RPMI7951 (cell line): ENCODE measurements around the gene ZBTB22. TPM values are rescaled to one million over a fixed set of nuclear protein-coding genes. Genes with fewer than 3 reads are reported as not detected.
A peak's percentile ranks its signal among the peaks of the same experiment; 100 is the strongest.
"Not testable (repeated sequence)": the region's sequence is repeated elsewhere in the genome, so short reads cannot be mapped to it uniquely, and the experiment has no call there.

Experiments used
- DNase-seq: peaks from one replicate; pipeline ENCODE4 v3.0.0-alpha.2; 2012; ENCODE audit warnings: low read depth
- total RNA-seq: library from RNA; depleted of rRNA; stranded (reverse); fragments of >200 nt; shearing (Covaris generic); gene quantifications from 2 replicates; pipeline ENCODE4 v1.2.3, GENCODE V29; 2014; rRNA removed

The ZBTB22 gene
- total RNA-seq, 1 experiment from 2014 or later: 10.7 TPM

DNA sequence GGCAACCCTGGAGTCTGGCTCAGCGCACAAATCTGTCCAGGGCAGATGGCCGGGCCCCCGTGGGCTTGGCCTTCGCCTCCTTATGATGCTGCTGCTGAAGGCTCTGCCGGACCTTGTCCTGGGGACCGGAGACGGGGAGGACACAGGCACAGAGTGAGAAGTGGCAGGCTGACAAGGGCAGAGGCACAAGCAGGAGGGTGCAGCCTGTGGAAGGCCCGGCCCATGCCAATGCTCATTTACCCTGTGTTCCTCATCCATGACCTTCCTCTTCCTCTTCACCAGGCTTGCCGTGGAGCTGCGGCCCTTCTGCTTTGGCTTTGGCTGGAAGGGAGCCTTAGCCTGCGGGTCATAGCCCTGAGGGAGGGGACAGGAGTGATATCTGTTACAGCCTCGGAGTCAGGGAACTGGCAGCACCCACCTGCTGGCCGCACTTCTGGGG, 38.3 kb downstream of the ZBTB22 start:
- DNase-seq: no peak

DNA sequence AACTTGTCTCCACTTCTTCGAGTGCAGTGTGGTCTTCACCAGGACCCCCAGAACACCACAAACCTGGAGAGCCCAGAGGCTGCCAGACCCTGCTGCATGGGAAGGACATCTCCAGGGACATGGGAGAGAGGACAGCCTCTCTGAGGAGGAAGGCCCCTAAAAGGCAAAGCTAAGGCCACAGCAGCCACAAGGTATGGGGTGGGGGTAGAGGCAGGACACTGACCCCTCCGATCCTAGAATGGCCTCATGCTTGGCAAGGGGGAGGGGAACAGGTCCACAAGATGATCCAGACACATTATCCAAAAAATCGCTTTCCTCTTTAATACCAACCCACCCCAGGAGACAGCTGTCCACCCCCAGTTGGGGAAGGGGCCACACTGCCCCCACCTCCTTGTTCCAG, 38.7 kb downstream of the ZBTB22 start:
- no peak for DNase-seq

DNA sequence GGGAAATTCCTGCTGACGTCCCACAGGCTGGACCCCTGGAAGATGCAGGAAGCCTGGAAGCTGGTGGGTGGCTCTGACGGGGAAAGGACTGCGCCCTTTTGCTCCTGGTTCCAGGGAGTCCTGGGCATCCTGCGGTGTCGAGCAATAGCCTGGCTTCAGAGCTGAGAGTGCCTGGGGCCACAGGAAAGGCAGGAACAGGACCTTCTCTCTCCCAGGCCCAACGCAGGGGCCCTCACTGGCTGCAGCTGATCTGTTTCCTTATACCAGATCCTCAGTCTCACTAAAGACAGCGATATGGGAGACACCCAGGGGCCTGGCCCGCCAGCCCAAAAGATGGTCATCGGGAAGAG, 39.2 kb downstream of the ZBTB22 start:
- peak; percentile 15 for DNase-seq

DNA sequence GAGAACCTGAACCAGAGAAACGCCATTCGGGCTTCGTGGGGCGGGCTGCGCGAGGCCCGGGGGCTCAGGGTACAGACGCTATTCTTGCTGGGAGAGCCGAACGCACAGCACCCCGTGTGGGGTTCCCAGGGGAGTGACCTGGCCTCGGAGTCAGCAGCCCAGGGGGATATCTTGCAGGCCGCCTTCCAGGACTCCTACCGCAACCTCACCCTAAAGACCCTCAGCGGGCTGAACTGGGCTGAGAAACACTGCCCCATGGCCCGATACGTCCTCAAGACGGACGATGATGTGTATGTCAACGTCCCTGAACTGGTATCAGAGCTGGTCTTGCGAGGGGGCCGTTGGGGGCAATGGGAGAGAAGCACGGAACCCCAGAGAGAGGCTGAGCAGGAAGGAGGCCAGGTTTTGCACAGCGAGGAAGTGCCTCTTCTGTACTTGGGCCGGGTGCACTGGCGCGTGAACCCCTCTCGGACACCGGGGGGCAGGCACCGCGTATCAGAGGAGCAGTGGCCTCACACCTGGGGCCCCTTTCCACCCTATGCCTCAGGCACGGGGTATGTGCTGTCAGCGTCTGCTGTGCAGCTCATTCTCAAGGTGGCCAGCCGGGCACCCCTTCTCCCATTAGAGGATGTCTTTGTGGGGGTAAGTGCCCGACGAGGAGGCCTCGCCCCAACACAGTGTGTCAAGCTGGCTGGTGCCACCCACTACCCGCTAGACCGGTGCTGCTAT, 39.7 kb downstream of the ZBTB22 start:
- peak; percentile 21 for DNase-seq

DNA sequence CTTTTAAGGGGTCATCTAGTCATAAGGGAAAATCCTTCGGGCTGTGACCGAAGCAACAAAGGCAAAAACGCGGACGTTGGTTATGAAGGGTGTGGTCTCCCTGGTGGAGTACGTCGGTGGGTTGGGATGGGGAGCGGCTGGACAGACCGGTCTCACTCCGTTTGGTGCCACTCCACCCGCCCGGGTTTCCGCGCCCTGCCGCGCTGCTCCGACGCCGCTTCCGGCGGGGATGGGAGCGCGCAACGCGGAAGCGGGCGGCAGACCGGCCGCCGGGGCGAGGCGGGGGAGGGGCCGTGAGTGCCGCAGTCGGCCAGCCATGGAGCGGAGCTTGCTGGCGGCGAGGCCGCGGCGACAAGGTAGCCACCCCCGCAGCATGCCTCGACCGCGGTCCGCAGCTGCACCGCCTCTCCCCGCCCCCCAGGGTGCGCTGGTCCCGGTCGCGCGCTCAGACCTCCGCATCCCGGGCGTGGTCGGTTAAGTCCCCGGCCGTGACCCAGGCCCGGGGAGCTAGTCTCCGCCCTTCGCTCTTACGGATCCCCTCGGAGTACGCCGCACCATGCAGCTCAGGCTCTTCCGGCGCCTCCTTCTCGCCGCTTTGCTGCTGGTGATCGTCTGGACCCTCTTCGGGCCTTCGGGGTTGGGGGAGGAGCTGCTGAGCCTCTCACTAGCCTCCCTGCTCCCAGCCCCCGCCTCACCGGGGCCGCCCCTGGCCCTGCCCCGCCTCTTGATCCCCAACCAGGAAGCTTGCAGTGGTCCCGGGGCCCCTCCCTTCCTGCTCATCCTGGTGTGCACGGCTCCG, 40.5 kb downstream of the ZBTB22 start, which contains the start of gene B3GALT4:
TSS of gene B3GALT4 (plus strand) at position 260 of the 799 bp plus-strand sequence. CDS start at position 557, 297 bp downstream.
- DNase-seq: peak; percentile 67

DNA sequence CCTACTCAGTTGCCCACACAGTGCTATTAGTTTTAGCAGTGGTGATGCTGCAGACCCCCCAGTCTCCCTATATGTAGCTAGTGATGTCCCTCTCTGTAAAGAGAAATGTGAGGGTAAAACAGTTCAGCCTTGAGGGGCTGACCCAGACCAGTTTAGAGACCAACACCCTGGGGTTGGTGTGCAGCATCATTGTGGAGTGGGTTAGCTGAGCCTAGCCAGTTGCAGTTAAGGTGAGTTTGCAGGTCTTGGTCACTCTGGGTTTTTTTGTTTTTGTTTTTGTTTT, 41.0 kb downstream of the ZBTB22 start:
- DNase-seq: no peak

DNA sequence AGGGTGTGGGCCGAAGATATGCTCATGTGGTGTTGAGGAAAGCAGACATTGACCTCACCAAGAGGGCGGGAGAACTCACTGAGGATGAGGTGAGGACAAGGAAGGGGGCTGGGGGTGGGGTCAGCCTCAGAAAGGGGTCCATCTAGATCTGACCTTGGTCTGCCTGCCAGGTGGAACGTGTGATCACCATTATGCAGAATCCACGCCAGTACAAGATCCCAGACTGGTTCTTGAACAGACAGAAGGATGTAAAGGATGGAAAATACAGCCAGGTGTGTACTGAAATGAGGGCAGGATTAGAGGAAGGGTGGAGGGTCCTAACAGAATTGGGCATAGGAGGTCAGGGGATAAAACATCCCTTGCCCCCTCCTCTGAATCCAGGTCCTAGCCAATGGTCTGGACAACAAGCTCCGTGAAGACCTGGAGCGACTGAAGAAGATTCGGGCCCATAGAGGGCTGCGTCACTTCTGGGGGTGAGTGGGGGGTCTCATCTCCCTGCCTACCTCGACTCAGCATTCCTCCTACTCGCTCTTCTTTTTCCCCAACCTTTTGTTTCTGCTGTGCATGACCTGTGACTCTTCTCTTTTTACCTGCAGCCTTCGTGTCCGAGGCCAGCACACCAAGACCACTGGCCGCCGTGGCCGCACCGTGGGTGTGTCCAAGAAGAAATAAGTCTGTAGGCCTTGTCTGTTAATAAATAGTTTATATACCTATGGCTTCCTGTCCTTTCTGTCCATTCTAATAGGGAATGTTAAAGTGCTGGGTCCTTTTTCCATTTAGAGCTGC, 41.6 kb downstream of the ZBTB22 start:
- DNase-seq: not testable (repeated sequence)

DNA sequence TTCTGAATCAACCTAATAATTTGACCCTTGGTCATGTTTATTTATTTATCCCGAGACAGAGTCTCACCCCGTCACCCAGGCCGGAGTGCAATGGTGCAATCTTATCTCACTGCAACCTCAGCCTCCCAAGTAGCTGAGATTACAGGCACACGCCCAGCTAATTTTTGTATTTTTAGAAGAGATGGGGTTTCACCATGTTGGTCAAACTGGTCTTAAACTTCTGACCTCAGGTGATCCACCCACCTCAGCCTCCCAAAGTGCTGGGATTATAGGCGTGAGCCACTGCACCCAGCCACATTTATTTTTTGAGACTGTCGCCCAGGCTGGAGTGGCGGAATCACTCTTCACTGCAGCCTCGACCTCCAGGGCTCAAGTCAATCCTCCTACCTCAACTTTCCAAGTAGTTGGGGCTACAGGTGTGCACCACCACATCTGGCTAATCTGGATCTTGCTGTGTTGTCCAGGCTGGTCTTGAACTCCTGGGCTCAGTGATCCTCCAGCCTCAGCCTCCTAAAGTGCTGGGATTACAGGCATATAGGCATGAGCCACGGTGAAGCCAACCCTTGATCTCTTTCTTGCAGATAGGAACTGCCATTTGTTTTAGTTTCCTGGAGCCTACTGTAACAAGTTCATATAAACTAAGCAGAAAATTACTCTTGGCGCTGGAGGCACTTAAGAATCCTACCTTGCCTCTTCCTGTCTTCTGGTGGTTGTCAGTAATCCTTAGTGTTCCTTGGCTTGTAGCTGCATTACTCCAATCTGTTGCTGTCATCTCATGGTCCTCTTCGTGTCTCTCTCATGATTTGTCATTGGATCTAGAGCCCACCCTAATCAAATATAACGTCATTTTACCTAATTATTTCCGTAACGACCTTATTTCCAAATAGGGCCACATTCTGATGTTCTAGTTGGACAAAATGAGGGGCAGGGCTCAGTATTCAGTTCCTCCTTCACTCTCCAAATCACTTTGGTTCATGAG, 43.3 kb downstream of the ZBTB22 start:
- no peak for DNase-seq

DNA sequence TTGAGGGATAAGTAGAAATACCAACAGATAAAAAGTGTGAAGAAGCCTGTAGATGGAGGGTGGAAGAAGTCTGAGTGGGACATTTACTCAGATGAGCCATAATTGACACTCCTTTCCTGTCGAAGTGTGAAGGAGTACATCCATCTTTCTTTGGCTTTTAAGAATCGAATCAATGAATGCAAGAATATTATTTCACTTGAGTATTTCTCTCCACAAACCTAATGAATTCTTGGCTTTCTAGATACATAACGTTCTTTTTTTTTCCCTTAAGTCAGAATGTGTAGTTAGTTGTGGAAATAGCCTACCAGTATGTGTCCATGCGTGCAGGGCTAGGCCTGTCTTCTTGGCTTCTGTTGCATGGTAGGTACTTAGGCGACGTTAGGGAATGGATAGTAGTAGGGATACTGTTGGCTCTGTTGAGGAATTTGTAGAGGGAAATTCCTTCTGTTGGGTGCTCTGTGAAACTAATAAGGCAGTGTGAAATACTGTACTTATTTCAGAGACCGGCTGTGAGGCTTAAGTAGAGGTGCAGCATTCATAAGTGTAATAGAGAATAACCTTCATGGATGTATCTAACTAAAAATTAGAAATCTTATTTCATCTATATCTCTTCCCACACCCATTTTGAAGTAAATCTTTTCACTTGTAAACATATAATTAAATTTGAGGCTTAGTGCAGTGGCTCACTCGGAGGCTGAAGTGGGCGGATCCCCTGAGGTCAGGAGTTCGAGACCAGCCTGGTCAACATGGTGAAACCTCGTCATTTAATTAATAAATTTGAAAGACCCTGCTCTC, 44.2 kb downstream of the ZBTB22 start:
- DNase-seq: no peak

DNA sequence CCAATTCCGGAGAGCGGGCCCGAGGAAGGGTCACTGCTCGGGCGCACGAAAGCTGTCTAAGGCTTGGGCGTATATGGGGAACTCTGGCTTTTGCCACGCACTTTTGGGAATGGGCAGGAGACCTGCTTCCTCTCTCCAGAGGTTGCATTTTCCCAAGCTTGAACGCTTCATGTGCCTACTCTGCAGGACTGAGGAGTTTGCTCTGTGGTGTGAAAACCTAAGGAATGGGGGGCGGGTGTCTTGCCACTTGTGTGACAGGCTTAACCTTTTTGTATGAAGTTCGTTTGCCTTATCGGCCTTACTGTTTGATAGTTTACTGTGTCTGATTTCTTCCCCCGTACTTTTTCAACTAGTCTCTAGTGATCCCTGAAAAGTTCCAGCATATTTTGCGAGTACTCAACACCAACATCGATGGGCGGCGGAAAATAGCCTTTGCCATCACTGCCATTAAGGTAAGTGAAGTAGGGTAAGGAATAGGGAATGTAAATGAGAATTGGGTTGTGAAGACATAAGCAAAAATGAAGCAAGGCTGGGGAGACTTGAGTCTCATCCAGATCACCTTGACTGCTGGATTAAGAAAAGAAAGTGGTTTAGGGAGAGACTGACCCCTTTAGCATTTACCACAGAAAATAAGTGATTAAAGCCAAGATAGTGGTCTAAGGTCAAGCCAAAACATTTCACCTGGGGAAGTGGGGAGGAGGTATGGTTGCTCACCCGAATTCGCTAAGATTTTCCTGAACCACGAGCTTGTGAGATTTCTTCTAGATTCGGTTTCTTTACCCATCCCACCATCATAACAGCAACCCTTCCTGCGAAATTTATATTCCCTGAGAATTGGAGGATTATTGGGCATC, 45.0 kb downstream of the ZBTB22 start:
- no peak for DNase-seq

DNA sequence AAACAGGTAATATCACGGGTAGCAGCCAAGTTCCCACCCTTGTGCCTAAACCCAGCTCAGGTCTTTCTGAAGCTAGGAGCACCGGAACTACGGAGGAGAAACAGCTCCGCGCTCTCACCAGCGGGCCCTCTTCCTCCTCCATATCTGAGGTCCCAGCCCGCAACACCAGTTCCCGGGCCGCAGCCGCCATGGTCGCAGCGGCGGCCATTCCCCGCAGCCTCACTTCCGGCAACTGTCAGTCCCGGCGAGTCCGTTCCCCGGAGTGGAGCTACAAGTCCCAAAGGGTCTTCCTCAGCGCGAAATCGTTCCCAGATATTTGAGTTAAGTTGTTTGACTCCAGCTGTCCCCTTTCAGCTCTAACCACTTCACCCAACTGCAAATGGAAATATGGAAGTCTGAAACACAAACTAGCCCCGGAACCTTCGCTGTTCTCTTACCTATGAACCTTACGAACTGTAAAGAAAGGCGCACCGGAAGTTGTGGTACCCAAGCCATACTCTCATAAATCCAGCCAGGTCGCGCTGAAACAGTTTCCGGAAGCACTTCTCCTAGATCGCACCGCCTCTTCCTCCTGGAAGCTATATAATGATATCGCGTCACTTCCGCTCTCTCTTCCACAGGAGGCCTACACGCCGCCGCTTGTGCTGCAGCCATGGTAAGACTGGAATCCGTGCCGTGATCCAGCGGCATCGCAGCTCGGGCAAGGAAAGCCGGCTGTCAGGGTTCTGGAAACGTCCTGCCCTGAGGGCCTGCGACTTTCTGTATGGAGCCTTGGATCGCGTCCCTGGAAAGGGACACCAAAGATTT, 45.9 kb downstream of the ZBTB22 start, which contains the start of the genes RPS18 and VPS52:
TSS of gene RPS18 (plus strand) at position 608 of the 807 bp plus-strand sequence. CDS start at position 653, 45 bp downstream.
TSS of gene VPS52 (minus strand) at position 409 of the 807 bp plus-strand sequence. CDS start at position 208, 201 bp downstream.
- DNase-seq: peak; percentile 99

DNA sequence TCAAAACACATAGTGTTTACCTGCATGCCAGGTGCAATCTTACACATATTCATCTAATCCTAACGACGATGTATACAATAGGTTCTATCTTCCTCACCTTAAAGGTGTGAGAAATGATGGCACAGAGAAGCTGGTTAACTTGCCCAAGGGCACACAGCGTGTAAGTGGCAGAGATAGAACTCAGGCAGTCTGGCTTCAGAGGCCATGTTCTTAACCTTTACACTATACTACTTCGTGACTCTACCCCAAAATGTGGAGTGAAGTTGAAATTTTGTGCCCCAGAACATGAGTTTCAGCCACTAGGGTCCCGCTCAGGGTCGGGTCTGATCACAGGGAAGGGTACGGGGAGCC, 46.5 kb downstream of the ZBTB22 start:
- DNase-seq: no peak

Other genes with a start within 250 kb of the ZBTB22 start
- 4.4 and 10.0 TPM in 2 replicates for gene HLA-DPA1, start 244.1 kb downstream of the ZBTB22 start, total RNA-seq
- 29.6 and 35.4 TPM in 2 replicates for gene HLA-DPB1, start 241.8 kb downstream of the ZBTB22 start, total RNA-seq
- gene COL11A2, start 125.3 kb downstream of the ZBTB22 start, total RNA-seq: 0.12 TPM in 1 of 2 replicates, not detected in the other
- 14.4 and 15.4 TPM in 2 replicates for gene RXRB, start 117.1 kb downstream of the ZBTB22 start, total RNA-seq
- 58.0 and 77.2 TPM in 2 replicates for gene SLC39A7, start 116.9 kb downstream of the ZBTB22 start, total RNA-seq
- gene HSD17B8, start 113.1 kb downstream of the ZBTB22 start, total RNA-seq: 3.2 and 3.4 TPM in 2 replicates
- 26.6 and 30.0 TPM in 2 replicates for gene RING1, start 109.2 kb downstream of the ZBTB22 start, total RNA-seq
- 30.7 and 43.1 TPM in 2 replicates for gene VPS52, start 45.9 kb downstream of the ZBTB22 start, total RNA-seq
- 3,254 and 3,442 TPM in 2 replicates for gene RPS18, start 45.7 kb downstream of the ZBTB22 start, total RNA-seq
- gene B3GALT4, start 40.6 kb downstream of the ZBTB22 start, total RNA-seq: 2.0 TPM in 2 replicates
- 106 and 109 TPM in 2 replicates for gene WDR46, start 28.5 kb downstream of the ZBTB22 start, total RNA-seq
- gene PFDN6, start 28.1 kb downstream of the ZBTB22 start, total RNA-seq: 76.7 and 134 TPM in 2 replicates
- gene RGL2, start 18.8 kb downstream of the ZBTB22 start, total RNA-seq: 24.3 and 27.5 TPM in 2 replicates
- gene TAPBP, start 3.7 kb downstream of the ZBTB22 start, total RNA-seq: 77.1 and 79.9 TPM in 2 replicates
- gene DAXX, start 5.2 kb upstream of the ZBTB22 start, total RNA-seq: 51.8 and 54.8 TPM in 2 replicates
- 125 and 128 TPM in 2 replicates for gene KIFC1, start 74.1 kb upstream of the ZBTB22 start, total RNA-seq
- gene PHF1, start 93.3 kb upstream of the ZBTB22 start, total RNA-seq: 23.2 and 23.5 TPM in 2 replicates
- 250 and 282 TPM in 2 replicates for gene CUTA, start 100.4 kb upstream of the ZBTB22 start, total RNA-seq
- 1.4 and 2.4 TPM in 2 replicates for gene SYNGAP1, start 102.3 kb upstream of the ZBTB22 start, total RNA-seq
- 7.4 and 7.5 TPM in 2 replicates for gene ZBTB9, start 136.8 kb upstream of the ZBTB22 start, total RNA-seq